SK-N-SH (cell line): Measurements from ENCODE around the gene PGA5.
"Not testable (repeated sequence)": the region's sequence is repeated elsewhere in the genome, so short reads cannot be mapped to it uniquely, and the experiment has no call there.

Source experiments
- EZH2phosphoT487 ChIP-seq: fragments of 200-600 bp; sonication (generic); IDR thresholded peaks from 2 replicates; pipeline ENCODE4 v1.6.1; 2017; ENCODE audit warnings: low read depth, mixed run types, mild to moderate bottlenecking, antibody characterized with exemption, moderate library complexity, borderline replicate concordance
- FOXJ3 ChIP-seq: sonication (generic); formaldehyde crosslinking; IDR thresholded peaks from 2 replicates; pipeline ENCODE4 v1.5.1; 2020; ENCODE audit warnings: mild to moderate bottlenecking, missing genetic modification reagents
- TF ChIP-seq, protein P1 (sequence below): fragments of 200-600 bp; sonication (generic); IDR thresholded peaks from 2 replicates; pipeline ENCODE4 v1.6.1; 2017; ENCODE audit warnings: antibody characterized with exemption, mild to moderate bottlenecking, moderate library complexity
- TF ChIP-seq, protein P2 (sequence below): IDR thresholded peaks from 2 replicates; pipeline ENCODE4 v1.6.1; 2012; ENCODE audit warnings: mild to moderate bottlenecking, low read depth, low read length, moderate library complexity

DNA sequence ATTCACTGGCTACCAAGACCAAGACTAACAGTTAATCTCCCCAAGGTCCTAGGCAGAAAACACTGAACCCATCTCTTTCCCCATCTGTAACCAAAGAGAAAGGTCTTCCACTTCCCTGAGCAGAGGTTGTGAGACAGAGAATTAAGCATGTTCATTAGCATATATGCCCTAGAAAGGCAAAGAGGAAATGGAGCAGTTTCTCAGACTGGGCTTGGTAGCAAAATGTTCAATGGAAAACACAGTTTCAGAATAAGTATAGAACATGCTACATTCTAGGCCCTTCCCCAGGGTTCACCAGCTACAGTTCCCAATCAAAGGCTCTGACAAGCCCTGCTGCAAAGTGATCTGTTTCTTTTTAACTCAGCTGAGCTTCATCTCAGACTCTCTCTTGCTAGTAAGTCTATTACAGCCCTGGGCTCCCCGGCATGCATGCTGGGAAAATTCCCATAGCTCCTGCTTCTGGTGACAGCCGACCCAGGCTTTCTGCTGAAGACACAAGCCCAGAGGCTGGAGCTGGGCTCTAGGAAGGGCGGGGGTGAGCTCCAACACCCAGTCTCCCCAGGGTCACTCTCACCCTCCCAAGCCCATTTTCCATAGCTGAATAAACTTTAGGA is 27.2 kb upstream of the PGA5 start:
- TF ChIP-seq FOXJ3 (CRISPR knock-in tag); EZH2phosphoT487: not testable (repeated sequence)
- TF ChIP-seq, protein P1, sequence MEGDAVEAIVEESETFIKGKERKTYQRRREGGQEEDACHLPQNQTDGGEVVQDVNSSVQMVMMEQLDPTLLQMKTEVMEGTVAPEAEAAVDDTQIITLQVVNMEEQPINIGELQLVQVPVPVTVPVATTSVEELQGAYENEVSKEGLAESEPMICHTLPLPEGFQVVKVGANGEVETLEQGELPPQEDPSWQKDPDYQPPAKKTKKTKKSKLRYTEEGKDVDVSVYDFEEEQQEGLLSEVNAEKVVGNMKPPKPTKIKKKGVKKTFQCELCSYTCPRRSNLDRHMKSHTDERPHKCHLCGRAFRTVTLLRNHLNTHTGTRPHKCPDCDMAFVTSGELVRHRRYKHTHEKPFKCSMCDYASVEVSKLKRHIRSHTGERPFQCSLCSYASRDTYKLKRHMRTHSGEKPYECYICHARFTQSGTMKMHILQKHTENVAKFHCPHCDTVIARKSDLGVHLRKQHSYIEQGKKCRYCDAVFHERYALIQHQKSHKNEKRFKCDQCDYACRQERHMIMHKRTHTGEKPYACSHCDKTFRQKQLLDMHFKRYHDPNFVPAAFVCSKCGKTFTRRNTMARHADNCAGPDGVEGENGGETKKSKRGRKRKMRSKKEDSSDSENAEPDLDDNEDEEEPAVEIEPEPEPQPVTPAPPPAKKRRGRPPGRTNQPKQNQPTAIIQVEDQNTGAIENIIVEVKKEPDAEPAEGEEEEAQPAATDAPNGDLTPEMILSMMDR: not testable (repeated sequence)
- TF ChIP-seq, protein P2, sequence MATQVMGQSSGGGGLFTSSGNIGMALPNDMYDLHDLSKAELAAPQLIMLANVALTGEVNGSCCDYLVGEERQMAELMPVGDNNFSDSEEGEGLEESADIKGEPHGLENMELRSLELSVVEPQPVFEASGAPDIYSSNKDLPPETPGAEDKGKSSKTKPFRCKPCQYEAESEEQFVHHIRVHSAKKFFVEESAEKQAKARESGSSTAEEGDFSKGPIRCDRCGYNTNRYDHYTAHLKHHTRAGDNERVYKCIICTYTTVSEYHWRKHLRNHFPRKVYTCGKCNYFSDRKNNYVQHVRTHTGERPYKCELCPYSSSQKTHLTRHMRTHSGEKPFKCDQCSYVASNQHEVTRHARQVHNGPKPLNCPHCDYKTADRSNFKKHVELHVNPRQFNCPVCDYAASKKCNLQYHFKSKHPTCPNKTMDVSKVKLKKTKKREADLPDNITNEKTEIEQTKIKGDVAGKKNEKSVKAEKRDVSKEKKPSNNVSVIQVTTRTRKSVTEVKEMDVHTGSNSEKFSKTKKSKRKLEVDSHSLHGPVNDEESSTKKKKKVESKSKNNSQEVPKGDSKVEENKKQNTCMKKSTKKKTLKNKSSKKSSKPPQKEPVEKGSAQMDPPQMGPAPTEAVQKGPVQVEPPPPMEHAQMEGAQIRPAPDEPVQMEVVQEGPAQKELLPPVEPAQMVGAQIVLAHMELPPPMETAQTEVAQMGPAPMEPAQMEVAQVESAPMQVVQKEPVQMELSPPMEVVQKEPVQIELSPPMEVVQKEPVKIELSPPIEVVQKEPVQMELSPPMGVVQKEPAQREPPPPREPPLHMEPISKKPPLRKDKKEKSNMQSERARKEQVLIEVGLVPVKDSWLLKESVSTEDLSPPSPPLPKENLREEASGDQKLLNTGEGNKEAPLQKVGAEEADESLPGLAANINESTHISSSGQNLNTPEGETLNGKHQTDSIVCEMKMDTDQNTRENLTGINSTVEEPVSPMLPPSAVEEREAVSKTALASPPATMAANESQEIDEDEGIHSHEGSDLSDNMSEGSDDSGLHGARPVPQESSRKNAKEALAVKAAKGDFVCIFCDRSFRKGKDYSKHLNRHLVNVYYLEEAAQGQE: not testable (repeated sequence)
